NCI-H1417 (cell line): ENCODE data around the gene ERC1.

Experiments
- DNase-seq, 3 experiments: peaks; one replicate each; lab custom pipeline; 2025; lab: John Stamatoyannopoulos, UW

ERC1 gene

GRCh38 chr12:1515010-1515409 is 524.0 kb downstream of the ERC1 start:
- no peak for DNase-seq

DNA sequence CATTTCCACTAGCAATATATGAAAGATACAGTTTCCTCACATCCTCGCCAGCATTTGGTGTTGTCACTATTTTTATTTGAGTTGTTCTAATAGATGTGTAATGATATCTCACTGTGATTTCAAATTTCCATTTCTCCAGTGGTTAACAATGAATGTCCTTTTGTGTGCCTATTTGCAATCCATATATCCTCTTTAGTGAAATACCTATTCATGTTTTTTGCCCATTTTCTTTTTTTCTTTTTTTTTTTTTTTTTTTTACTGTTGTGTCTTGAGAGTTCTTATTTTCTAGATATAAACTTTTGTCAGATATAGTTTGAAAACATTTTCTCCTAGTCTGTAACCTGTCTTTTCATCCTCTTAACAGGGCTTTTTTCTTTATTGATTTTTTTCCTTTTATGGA is 524.4 kb downstream of the ERC1 start:
- no peak for DNase-seq

DNA sequence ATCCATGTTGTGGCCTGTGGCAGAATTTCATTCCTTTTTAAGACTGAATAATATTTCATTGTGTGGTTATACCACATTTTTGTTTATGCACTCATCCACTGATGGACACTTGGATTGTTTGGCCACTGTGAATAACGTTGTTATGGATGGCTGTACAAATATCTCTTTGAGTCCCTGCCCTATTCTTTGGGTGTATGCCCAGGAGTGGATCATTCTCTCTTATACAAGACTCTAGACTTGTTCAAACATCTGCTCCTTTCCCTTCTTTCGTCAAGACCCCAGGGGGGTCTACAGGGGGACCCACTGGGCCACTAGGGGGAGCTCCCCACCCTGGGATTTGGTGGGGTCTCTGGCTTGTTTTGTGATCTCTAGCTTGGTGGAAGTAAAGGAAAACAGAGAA is 526.0 kb downstream of the ERC1 start:
- DNase-seq = no peak

GRCh38 chr12:1517734-1518525 is 526.9 kb downstream of the ERC1 start:
- no peak for DNase-seq

DNA sequence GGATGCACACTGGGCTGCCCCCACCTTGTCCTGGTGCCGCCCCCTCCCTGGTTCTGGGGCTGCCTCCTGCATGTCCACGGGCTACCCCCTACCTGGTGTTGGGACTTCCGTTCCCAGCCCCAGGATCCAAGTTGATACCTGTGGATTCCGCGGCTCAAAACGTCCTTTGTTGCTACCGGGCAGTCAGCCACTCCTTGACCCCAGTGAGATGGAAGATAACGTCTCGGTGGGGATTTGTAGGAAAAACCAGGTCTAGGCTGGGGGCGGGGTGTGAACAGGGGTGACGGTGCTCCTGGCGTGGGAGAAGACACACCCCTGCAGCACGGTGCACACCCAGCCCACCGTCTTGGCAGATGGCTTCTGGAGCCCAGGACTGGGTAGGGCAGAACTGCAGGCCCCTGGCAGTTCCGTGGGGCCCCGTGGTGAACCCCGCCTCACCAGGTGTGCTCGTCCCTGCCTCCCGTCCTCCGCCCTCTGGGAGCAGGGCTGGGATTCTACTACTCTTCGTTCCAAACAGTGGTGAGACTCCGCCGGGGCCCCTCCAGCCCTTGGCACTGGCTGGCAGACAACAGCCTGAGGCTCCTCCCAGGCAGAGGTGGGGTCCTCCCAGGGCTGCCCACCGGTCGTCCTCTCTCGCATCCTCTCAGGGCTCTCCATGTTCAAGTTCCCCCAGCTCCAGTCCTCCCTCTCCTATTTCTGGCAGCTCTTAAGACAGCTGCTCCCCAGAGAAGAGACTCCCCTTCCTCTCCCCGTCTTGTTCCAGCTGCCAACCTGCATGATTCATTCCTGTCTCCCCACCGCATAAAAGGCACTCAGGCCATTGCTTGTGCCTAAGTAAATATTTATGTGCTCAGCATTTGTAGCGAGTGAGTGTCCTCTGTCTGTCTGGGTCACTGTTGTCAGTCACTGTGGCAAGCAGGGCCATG is 527.8 kb downstream of the ERC1 start:
- DNase-seq = peak; percentile 54 to 86 (median 81)

DNA sequence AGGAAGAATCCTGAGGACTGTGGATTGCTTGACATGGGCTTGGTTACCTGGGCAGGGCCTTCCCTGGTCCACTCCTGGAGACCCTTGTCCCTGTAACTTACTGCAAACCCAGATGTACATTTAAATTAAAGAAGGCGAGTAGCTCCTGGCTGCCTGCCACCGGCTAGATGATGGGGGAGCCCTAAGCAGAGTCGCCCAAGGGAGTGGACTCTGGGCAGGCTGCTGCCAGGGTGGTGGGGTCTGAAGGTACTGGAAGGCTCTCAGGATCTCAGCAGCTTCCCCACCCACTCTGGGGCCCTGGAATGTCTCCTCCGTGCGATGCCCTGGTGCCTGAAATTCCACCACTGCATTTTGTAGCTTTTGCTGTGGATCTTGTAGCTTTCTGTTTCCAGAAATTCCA is 528.6 kb downstream of the ERC1 start:
- DNase-seq = peak in 1 of 3 experiments; percentile 54

DNA sequence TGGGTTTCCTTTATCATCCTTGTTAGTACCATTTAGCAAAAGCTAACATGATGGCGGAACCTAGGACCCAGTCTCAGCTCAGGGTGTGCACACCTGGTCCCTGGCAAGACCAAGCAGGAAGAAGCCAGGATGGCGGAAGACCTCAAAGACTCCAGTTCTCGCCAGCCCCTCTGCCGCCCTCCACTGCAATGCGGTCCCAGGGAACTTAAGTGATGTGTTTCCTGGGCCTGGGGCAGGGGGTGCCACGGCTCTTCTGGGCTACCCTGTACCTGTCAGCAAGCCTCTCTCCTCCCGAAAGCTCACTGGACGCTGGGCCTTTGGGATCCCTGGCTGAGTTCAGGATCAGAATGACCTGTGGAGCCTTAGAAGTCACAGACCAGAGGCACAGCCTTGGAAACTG is 532.0 kb downstream of the ERC1 start:
- no peak for DNase-seq

DNA sequence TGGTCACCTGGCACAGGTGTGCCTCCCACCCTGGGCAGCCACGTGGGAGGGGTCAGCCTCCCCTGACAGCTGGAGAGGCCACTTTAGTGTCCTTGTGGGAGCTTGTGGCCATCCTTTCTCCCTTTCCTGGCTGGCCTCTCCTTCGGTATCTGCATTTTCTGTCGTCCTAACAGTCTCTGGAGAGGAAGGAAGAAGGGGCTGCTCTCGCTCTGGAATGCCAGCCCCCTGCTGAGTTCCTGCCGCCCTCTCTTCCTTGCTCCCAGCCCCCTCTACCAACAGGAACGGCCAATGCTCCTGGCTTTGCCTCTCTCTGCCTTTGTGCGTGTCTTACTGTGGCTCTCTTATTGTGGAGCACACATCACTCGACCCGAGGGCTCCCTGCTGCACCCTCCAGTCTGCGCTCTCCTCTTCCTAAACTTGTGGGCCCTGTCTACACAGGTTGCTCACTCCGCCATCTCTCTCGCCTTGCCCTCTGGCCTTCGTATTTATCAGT is 532.6 kb downstream of the ERC1 start:
- no peak for DNase-seq

DNA sequence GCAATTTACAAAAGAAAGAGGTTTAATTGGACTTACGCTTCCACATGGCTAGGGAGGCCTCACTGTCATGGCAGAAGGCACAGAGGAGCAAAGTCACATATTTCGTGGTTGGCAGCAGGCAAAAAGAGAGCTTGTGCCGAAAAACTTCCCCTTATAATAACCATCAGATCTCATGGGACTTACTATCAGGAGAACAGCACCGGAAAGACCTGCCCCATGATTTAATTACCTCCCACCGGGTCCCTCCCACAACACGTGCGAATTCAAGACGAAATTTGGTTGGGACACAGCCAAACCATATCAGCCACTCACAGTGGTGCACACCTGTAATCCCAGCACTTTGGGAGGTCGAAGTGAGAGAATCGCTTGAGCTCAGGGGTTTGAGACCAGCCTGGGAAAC is 534.8 kb downstream of the ERC1 start:
- DNase-seq = no peak

DNA sequence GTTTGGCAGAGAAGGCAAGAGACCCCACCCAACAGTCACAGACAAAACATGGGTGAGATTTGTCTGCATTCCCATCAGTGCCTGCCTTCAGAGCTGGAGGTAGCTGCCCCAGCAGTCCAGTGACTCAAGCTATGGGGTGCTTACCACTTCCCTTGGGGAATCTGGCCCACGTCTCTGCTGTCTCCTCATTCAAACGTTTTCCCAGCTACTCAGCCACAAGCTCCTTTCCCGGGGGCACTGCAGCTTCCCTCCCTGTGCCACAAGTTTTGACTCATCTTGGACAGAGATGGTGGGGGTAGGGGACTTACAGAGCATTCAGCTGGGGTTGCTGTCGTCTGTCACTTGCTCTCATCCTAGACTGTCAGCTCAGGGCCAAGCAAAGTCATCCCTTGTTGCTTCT is 536.8 kb downstream of the ERC1 start:
- no peak for DNase-seq

- no peak for DNase-seq
These were observed 537.8 kb downstream of the ERC1 start for GRCh38 chr12:1528791-1529190.

DNA sequence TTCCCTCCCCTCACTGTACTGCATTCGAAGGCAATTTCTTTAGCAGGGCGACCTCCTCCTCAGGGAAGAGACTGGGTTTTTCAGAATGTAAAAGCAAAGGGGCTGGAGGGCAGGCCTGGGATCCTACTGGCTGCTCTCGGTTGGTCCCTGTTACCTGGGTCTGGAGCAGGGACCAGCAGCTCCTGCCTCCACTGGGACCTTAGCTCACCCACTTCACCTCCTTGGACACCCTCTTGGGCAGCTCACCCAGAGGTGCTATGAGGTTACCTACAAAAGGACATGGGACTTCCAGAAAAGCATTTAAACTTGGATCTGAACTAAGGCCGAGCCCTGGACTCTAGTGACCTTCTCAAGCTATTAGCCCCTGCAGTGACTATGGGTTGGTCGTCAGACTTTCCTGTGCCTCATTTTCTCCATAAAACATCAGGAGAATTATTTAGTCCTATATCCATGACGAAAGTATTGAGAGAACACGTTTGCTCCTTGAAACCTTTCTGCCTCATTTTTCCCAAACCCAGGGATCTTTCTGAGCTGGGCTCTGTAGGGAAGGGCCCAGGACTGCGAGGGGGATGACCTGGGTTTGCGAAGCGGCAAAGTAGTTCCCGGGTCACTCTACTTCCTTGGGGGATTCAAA is 538.3 kb downstream of the ERC1 start:
- no peak for DNase-seq

DNA sequence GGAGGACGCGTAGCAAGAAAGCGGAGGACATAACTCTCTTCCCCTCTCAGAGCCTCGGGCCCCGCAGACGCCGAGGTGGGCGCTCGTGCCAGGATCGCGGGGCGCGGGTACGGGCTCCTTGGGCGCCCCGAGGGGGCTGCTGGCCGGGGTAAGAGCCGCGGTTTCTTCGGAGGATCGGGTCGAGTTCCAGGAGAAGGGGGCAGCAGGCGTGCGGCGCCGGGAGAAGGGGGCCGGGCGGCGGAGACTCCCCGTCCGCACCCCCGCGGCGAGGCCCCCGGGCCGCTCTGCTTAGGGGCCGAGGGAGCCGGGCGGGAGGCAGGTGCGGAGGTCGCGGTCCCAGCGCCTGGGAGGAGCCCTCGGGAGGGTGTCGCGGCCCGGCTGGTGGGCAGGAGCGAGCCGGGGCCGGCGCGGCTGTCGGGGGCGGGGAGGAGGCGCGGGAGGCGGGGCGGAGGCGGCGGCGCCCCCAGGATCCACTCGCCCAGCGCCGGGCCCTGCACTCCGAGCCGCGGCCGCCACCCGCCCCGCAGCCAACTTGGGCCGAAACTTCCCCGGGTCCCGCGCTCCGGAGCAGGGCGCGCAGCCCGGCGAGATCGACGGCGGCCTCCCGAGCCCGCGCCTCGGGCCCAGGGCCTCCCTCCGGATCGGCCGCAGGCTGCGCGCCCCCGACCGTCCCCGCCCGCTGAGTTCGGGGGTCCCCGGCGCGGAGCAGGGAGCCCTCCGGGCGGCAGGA is 539.0 kb downstream of the ERC1 start:
- peak in 2 of 3 experiments; percentile 27 to 69 for DNase-seq

GRCh38 chr12:1530592-1531152 is 539.6 kb downstream of the ERC1 start:
- DNase-seq = no peak

GRCh38 chr12:1531153-1531653 is 540.2 kb downstream of the ERC1 start:
- peak in 2 of 3 experiments; percentile 55 to 72 for DNase-seq

- no peak for DNase-seq
These were observed 540.8 kb downstream of the ERC1 start for GRCh38 chr12:1531654-1532374.

DNA sequence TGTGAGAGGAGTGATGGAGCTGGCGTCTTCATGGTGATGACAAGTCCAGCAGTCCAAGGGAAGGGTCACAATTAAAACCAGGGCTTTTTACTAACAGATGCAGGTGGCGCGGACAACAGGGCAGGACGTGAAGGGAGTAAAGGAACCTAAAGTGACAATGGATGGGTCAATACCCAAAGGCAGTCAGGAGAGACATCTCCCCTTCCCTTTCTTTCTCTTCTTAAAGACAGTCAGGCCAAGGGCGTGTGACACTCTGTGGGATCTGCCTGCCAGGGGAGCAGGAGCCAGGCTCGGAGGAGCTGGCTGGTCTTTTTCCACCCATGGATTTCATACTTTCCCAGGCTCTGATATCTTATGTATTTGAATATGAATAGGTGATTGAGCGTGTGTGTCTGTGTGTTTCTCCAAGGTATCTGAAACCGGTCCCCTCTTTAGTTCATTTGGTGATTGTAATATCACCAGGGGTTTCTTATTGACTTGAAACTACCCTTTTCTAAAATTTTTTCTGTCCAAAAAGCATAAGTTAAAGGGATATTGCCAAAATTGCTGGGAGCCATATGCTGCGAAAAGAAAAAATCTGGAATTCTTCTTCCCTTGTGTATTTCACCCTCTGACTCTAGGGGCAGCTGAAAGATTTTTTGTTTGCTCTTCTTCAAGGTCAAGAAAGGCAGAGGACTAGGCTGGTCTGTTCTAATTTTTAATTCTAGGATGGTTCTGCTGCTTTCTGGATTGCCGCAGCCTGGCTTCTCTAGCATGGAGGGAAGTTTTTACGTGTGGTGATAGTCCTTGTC is 541.5 kb downstream of the ERC1 start:
- no peak for DNase-seq

DNA sequence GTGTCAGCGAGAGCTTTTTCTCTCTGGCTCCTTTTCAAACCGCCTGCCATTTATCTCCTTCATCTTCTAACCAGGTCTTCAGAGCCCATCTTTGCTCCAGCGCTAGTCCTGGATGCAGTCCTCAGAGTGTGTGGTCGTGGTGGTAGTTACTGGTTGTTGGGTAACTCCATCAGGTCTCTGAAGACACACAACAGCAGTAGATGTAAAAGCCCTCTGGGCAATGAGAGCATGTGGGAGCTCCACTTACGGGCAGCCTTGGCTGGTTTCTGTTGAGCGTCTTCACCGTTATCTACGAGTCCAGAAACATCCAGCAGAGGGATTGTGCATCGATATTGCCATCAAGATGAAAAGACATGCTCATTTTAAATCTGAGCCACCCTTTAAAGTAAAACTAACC is 542.2 kb downstream of the ERC1 start:
- DNase-seq = no peak

DNA sequence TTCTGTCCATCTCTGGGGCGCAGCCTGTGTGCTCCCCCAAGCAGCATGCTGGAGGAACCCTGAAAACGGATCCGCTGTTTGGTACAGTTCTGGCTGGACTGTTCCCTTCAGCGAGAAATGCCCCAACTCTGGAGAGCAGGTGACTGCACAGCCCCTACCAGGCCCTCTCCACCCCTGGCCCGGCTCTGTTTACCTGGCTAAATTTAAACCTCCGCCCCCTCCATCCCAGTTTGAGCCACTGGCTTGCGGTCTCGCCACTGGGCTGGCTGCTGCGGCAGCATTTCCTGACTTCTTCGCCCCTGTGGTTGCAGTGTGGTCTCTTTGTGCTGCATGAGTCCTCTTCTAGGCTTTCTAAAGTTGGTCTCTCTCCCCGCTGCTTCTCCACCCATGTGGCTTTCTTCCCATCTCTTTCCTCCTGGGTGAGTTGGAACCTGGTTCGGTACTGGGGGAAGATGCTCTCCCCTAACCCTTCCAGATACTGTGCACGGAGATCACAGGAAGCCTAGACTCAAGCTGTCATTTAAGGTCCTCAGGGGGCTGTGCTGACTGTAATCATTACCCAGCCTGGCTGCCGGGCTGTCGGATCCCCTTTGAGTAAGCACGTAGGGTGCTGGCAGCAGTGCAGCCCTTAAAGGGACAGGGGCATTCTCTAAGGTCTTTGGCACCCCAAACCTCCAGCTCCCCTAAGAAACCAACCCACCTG is 542.7 kb downstream of the ERC1 start:
- DNase-seq = peak in 1 of 3 experiments; percentile 16
